ENCODE measurements around the gene CFB. TPM values are rescaled to one million over a fixed set of nuclear protein-coding genes. Genes with fewer than 3 reads are reported as not detected.

Gene CFB
- total and polyA plus RNA-seq, 2 of the 13 experiments (the other 11 are each of a cell fraction or from before 2014, with no cell fraction given) = 171 to 513 TPM

- TF ChIP-seq, protein P1, sequence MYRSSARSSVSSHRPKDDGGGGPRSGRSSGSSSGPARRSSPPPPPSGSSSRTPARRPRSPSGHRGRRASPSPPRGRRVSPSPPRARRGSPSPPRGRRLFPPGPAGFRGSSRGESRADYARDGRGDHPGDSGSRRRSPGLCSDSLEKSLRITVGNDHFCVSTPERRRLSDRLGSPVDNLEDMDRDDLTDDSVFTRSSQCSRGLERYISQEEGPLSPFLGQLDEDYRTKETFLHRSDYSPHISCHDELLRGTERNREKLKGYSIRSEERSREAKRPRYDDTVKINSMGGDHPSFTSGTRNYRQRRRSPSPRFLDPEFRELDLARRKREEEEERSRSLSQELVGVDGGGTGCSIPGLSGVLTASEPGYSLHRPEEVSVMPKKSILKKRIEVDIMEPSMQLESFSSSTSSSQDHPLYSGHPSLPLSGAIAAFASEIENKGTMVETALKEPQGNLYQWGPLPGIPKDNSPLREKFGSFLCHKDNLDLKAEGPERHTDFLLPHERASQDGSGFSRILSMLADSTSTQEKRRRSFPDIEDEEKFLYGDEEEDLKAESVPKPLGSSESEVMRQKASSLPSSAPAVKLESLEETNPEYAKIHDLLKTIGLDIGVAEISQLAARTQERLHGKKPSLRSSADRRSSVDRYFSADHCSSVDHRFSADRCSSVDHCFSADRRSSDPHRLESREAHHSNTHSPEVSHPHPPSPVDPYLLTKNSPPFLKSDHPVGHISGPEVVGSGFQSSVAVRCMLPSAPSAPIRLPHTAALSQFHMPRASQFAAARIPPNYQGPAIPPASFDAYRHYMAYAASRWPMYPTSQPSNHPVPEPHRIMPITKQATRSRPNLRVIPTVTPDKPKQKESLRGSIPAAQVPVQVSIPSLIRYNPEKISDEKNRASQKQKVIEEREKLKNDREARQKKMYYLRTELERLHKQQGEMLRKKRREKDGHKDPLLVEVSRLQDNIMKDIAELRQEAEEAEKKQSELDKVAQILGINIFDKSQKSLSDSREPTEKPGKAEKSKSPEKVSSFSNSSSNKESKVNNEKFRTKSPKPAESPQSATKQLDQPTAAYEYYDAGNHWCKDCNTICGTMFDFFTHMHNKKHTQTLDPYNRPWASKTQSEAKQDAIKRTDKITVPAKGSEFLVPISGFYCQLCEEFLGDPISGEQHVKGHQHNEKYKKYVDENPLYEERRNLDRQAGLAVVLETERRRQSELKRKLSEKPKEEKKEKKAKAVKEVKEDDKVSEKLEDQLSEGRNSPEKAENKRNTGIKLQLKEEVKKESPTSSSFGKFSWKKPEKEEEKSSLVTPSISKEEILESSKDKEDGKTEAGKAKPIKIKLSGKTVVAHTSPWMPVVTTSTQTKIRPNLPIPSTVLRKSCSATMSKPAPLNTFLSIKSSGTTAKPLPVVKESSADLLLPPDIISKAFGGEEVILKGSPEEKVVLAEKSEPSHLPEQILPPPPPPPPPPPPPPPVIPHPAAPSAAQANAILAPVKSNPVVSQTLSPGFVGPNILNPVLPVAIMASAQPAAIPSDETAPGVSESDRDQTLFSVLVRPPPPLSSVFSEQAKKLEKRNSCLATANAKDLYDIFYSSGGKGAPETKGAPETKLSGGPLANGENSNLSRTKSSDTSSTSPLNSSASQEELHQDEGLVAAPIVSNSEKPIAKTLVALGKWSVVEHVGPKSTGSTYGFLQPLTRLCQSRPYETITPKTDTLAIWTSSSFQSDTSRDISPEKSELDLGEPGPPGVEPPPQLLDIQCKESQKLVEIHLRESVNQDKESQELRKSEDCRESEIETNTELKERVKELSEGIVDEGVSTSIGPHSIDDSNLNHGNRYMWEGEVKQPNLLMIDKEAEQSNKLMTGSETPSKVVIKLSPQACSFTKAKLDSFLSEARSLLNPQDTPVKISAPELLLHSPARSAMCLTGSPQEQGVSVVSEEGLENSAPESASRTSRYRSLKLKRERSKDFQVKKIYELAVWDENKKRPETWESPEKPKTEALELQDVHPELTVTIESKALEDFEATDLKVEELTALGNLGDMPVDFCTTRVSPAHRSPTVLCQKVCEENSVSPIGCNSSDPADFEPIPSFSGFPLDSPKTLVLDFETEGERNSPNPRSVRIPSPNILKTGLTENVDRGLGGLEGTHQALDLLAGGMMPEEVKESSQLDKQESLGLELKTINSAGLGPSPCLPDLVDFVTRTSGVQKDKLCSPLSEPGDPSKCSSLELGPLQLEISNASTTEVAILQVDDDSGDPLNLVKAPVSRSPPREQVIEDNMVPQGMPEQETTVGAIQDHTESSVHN (CRISPR knock-in tag; IDR thresholded peaks at IDR 0.05) = no peak
- TF ChIP-seq ZNF619 (CRISPR knock-in tag; IDR thresholded peaks at IDR 0.05) (peak; percentile 44; the same call in 1 of the 2 replicates), ZBTB4 (CRISPR knock-in tag; IDR thresholded peaks at IDR 0.05; ENCODE audit: borderline replicate concordance) (no peak), MXI1 (IDR thresholded peaks at IDR 0.05; ENCODE audit: borderline replicate concordance, low read depth, low read length) (peak; percentile 87; the same call in 1 of the 3 replicates), RNF219 (CRISPR knock-in tag; IDR thresholded peaks at IDR 0.05) (no peak; the same call in 1 of the 2 replicates), ZNF605 (CRISPR knock-in tag; IDR thresholded peaks at IDR 0.05) (peak; percentile 90), ZNF790 (CRISPR knock-in tag; IDR thresholded peaks at IDR 0.05; ENCODE audit: borderline replicate concordance) (peak; percentile 89; the same call in 1 of the 2 replicates), RFXAP (CRISPR knock-in tag; IDR thresholded peaks at IDR 0.05; ENCODE audit: borderline replicate concordance) (no peak), ZNF3 (CRISPR knock-in tag; IDR thresholded peaks at IDR 0.05) (no peak; the same call in 1 of the 2 replicates), SP4 (CRISPR knock-in tag; IDR thresholded peaks at IDR 0.05) (peak; percentile 92), SRY (CRISPR knock-in tag; IDR thresholded peaks at IDR 0.05) (peak; percentile 81), ZNF839 (CRISPR knock-in tag; IDR thresholded peaks at IDR 0.05; ENCODE audit: borderline replicate concordance) (peak; percentile 69; the same call in 1 of the 2 replicates), EHMT2 (IDR thresholded peaks at IDR 0.05; ENCODE audit: borderline replicate concordance, low read depth, low read length) (no peak), FLYWCH1 (CRISPR knock-in tag; IDR thresholded peaks at IDR 0.05) (no peak)
- TF ChIP-seq, protein P2, sequence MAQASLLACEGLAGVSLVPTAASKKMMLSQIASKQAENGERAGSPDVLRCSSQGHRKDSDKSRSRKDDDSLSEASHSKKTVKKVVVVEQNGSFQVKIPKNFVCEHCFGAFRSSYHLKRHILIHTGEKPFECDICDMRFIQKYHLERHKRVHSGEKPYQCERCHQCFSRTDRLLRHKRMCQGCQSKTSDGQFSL (CRISPR knock-in tag; IDR thresholded peaks at IDR 0.05) = peak; percentile 99
These were observed 43.8 kb upstream of the CFB start, which contains the start of gene ZBTB12 (continued) for GRCh38 chr6:31901953-31902643.
